Ascending aorta (tissue), 2 donors: ENCODE data around the gene VSIG2. TPM values are rescaled to one million over a fixed set of nuclear protein-coding genes. Genes with fewer than 3 reads are reported as not detected.
A peak's percentile ranks its signal among the peaks of the same experiment; 100 is the strongest.

Experiments
- DNase-seq, 2 donors: peaks; one replicate each; pipeline ENCODE4 v3.0.0-alpha.2; 2019; ENCODE audit warnings: low spot score in 2 of 2
- H3K27ac ChIP-seq, 2 donors: fragments of 200-600 bp; sonication (generic); one replicate each; pipeline ENCODE4 v1.5.1; 2016 to 2017; ENCODE audit warnings: mild to moderate bottlenecking in 1 of 2
- H3K27me3 ChIP-seq: fragments of 200-600 bp; sonication (generic); one replicate; pipeline ENCODE4 v1.5.1; 2017
- H3K36me3 ChIP-seq, 2 donors: fragments of 200-600 bp; sonication (generic); one replicate each; pipeline ENCODE4 v1.5.1; 2016
- H3K4me1 ChIP-seq, 2 donors: fragments of 200-600 bp; sonication (generic); one replicate each; pipeline ENCODE4 v1.5.1; 2016 to 2017; ENCODE audit warnings: mild to moderate bottlenecking in 1 of 2
- H3K4me3 ChIP-seq, 2 donors: fragments of 200-600 bp; sonication (generic); one replicate each; pipeline ENCODE4 v1.5.1; 2016 to 2017; ENCODE audit warnings: mild to moderate bottlenecking in 1 of 2
- H3K9me3 ChIP-seq, 2 donors: fragments of 200-600 bp; sonication (generic); one replicate each; pipeline ENCODE4 v1.5.1; 2016
- intact Hi-C: fragments of 100-400 bp; cut with DNase I; formaldehyde crosslinking; loops from one replicate; pipeline ENCODE4 v1.15.1; 2023
- total RNA-seq: library from RNA; depleted of rRNA; stranded (reverse); fragments of >200 nt; gene quantifications from one replicate; pipeline ENCODE4 v1.1.0, GENCODE V29; 2016
- TF ChIP-seq, protein P1 (sequence below), 3 experiments: fragments of 200-600 bp in 2 of 3; fragments of 450-650 bp in 1 of 3; sonication (generic) in 2 of 3; IDR thresholded peaks; one replicate each; pipeline ENCODE4 v1.5.1; 2016 to 2019; ENCODE audit warnings: antibody characterized with exemption in 3 of 3, mild to moderate bottlenecking in 1 of 3, moderate library complexity in 1 of 3

VSIG2 gene
- total RNA-seq, 1 donor from 2014 or later: not detected

DNA sequence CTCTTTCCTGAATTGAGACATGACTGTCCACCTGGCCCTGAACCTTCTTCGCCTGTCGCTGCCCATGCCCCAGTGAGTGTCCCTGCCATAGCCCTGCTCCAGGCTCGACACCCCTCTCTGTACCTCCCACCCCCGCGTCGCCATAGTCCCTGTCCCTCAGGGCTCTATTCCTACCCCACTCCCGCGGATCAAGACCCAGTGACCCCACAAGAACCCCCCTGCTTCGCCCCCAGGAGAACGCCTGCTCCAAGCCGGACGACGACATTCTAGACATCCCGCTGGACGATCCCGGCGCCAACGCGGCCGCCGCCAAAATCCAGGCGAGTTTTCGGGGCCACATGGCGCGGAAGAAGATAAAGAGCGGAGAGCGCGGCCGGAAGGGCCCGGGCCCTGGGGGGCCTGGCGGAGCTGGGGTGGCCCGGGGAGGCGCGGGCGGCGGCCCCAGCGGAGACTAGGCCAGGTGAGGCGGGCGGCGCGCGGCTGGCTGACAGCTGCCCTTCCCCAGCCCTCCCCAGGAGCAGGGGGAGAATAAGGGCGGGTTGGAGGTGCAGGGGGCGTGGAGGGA lies 6.7 kb downstream of the VSIG2 start:
- H3K4me3 ChIP-seq: peak overlapping the region in 1 of 2 donors; percentile 55

DNA sequence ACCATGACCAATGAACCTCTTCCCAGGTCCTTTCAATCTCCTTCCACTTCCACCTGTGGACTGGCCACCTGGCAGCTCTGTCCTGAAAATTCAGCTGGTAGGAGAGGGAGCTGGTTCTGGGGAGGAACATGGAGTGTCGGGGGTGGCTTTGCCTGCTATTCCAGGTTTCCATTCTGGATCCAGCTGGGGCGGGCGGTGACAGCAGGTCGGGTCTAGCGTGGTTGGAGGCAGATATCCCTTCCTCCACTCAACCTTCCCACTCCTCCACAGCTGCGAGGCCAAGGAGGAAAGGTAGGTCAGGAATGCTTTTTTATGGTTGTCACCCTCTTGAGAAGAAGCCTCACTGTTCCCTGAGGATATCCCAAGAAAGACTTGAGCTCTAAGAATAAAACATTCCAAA lies 9.0 kb downstream of the VSIG2 start:
- no peaks in the 10 kb centered on the region for H3K36me3 ChIP-seq
- peaks cover 13 to 16% of the 10 kb centered on the region in 2 donors for H3K4me1 ChIP-seq
- no peaks in the 10 kb centered on the region for H3K9me3 ChIP-seq
- TF ChIP-seq, protein P1, sequence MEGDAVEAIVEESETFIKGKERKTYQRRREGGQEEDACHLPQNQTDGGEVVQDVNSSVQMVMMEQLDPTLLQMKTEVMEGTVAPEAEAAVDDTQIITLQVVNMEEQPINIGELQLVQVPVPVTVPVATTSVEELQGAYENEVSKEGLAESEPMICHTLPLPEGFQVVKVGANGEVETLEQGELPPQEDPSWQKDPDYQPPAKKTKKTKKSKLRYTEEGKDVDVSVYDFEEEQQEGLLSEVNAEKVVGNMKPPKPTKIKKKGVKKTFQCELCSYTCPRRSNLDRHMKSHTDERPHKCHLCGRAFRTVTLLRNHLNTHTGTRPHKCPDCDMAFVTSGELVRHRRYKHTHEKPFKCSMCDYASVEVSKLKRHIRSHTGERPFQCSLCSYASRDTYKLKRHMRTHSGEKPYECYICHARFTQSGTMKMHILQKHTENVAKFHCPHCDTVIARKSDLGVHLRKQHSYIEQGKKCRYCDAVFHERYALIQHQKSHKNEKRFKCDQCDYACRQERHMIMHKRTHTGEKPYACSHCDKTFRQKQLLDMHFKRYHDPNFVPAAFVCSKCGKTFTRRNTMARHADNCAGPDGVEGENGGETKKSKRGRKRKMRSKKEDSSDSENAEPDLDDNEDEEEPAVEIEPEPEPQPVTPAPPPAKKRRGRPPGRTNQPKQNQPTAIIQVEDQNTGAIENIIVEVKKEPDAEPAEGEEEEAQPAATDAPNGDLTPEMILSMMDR (IDR thresholded peaks at IDR 0.05): no peak
- no peak overlapping the region for H3K4me3 ChIP-seq
- H3K27me3 ChIP-seq: peaks cover 8% of the 10 kb centered on the region
- H3K27ac ChIP-seq: no peak overlapping the region
- DNase-seq: no peak
- intact Hi-C loops: loop anchor here (5.0 kb wide), 1 partner anchor 94 kb away; no protein-coding TSS in a partner anchor

More for the DNA sequence above, 6.7 kb downstream of the VSIG2 start:
- DNase-seq: peak in 1 of 2 donors; percentile 19
- Histone ChIP-seq H3K27me3 (peaks cover 8% of the 10 kb centered on the region), H3K9me3 (no peaks in the 10 kb centered on the region), H3K4me1 (peaks cover 6 to 11% of the 10 kb centered on the region in 2 donors), H3K36me3 (no peaks in the 10 kb centered on the region), H3K27ac (no peak overlapping the region)
- TF ChIP-seq, protein P1 (IDR thresholded peaks at IDR 0.05): no peak
- intact Hi-C loops: no loop called here

DNA sequence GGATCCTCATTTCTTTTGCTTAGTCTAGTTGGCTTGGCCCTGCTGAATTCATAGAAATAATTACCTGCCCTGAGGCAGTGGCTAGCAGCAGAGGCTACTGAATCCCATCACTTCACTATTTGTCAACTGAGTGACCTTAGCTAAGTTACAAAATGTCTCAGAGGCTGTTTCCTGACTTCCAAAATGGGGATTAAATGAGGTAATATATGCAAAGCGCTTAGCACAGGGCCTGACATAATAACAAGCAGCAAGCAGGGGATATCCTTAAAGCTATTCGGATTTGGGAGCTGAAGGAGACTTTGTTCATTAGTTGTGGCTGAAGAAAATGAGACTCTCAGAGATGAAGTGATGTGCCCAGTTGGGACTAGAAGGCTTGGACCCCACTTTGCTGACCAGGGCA lies 9.5 kb downstream of the VSIG2 start:
- H3K9me3 ChIP-seq: no peaks in the 10 kb centered on the region
- H3K36me3 ChIP-seq: no peaks in the 10 kb centered on the region
- peaks cover 13 to 16% of the 10 kb centered on the region in 2 donors for H3K4me1 ChIP-seq
- DNase-seq: no peak
- peaks cover 8% of the 10 kb centered on the region for H3K27me3 ChIP-seq
- TF ChIP-seq, protein P1 (IDR thresholded peaks at IDR 0.05): no peak
- H3K27ac ChIP-seq: no peak overlapping the region
- intact Hi-C loops: loop anchor here (5.0 kb wide), 1 partner anchor 95 kb away; no protein-coding TSS in a partner anchor
- H3K4me3 ChIP-seq: no peak overlapping the region

DNA sequence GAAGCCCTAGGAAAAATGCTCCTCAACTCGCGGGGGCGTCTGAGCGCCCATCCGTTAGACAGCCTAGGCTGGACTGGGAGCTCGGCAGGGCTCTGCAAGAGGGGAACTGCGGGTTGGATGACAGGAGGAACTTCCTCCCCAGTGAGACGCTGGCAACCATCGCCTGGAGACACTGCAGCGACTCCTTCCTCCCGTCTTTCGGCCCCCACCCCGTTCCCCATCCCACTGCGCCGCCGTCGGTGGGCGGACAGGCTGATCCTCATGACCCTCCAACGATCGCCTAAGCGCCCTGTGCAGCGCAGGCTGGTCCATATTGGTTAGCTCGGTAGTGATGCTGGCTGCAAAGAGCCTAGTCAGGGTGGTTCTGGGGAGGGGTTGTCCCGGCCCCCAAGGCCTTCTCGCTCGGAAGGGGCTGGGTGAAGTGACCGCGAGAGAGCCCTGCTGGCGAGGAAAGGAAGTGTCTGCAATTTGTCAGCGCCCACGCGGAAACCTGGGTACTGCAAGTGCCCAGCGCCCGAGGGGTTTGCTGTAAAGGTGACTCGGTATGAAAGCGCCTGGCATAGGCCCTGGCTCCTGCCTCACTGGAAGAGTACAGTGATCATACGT lies 11.7 kb downstream of the VSIG2 start:
- Histone ChIP-seq H3K27me3 (peaks cover 3% of the 10 kb centered on the region), H3K4me3 (peak overlapping the region; percentile 63 to 89), H3K9me3 (no peaks in the 10 kb centered on the region), H3K4me1 (peaks cover 13% of the 10 kb centered on the region in 2 donors), H3K27ac (peak overlapping the region; percentile 28 to 78), H3K36me3 (no peaks in the 10 kb centered on the region)
- intact Hi-C loops: loop anchor here (5.0 kb wide), 1 partner anchor 97 kb away; no protein-coding TSS in a partner anchor
- TF ChIP-seq, protein P1 (IDR thresholded peaks at IDR 0.05): peak; percentile 48 to 56 (median 52)
- no peak for DNase-seq

DNA sequence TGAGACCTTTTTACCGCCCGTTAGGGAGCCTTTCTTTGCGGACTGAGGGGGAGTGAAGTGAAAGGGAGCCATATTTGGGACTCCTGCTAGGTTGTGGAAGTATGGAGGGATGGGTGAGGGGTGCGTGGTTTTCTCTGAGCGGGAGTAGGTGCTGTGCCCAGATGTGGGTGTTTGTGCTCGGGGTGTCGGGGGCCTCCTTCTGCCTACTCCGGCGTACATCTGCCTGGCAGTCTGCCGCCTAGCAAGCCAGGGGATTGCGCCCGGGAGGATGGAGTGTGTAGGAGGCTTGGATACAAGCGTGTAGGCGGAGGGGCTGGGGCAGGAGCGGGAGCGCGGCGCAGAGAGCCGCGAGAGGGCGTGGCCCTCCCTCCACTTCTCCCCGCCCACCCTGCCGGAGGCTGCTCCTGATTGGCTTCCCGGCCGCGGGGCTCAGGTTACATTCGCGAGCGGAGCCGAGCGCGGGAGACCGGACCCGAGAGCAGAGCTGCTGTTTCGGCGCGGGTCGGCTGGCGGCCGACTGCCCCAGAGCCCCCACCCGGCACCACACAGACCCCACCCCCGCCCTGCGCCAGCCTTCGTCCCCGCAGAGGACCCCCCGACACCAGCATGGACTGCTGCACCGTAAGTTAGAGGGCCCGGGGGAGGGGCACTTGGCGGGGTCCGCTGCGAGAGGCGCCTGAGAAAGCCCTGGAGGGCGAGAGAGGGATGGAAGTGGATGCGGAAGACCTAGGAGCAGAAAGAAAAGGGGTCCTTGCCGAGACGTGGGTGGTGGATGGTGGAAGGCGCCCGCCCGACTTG lies 12.4 kb downstream of the VSIG2 start, which contains the start of gene NRGN:
NRGN (plus strand) TSS at position 464 of the 798 bp plus-strand sequence; CDS start at position 607, 143 bp downstream.
- DNase-seq: peak; percentile 76 to 94
- Histone ChIP-seq H3K27me3 (no peaks in the 10 kb centered on the region), H3K27ac (peak within 1 kb of the TSS; percentile 28 to 78), H3K4me1 (peaks cover 13% of the 10 kb centered on the region in 2 donors), H3K9me3 (no peaks in the 10 kb centered on the region), H3K4me3 (peak within 1 kb of the TSS; percentile 63 to 89), H3K36me3 (no peaks in the 10 kb centered on the region)
- TF ChIP-seq, protein P1 (IDR thresholded peaks at IDR 0.05): no peak
- intact Hi-C loops: loop anchor here (1.0 to 5.0 kb wide), 3 partner anchors 21 to 98 kb away; partner anchors contain the start of genes SIAE and SPA17
